Stimulated activated CD8-positive, alpha-beta memory T cell treated with anti-CD3 and anti-CD28 coated beads, Interleukin-7, amount 100 ng/mL, for 1 hour (primary cell): Measurements from ENCODE around the gene SPIB.
A peak's percentile ranks its signal among the peaks of the same experiment; 100 is the strongest.
"Not testable (repeated sequence)": the region's sequence is repeated elsewhere in the genome, so short reads cannot be mapped to it uniquely, and the experiment has no call there.

Experiments
- DNase-seq, 2 donors: peaks; one replicate each; pipeline ENCODE4 v3.0.0-alpha.2; 2020; ENCODE audit warnings: low read depth in 2 of 2

Gene SPIB

GRCh38 chr19:50439130-50439529, 20.4 kb downstream of the SPIB start:
- not testable (repeated sequence) for DNase-seq

- DNase-seq = no peak
These were observed 25.3 kb downstream of the SPIB start for GRCh38 chr19:50444059-50444458.

- DNase-seq = no peak
These were observed 28.3 kb downstream of the SPIB start for GRCh38 chr19:50447053-50447452.

- no peak for DNase-seq
These were observed 29.0 kb downstream of the SPIB start for GRCh38 chr19:50447750-50448149.

GRCh38 chr19:50449236-50449899, 30.6 kb downstream of the SPIB start:
- DNase-seq = no peak

GRCh38 chr19:50450369-50451222, 31.9 kb downstream of the SPIB start:
- DNase-seq = no peak

GRCh38 chr19:50451223-50451534, 32.4 kb downstream of the SPIB start:
- no peak for DNase-seq

- DNase-seq = no peak
These were observed 34.5 kb downstream of the SPIB start for GRCh38 chr19:50453243-50453642.

- no peak for DNase-seq
These were observed 37.3 kb downstream of the SPIB start for GRCh38 chr19:50455992-50456391.

GRCh38 chr19:50457300-50457699, 38.6 kb downstream of the SPIB start:
- DNase-seq = no peak

- no peak for DNase-seq
These were observed 39.8 kb downstream of the SPIB start for GRCh38 chr19:50458396-50459066.

- DNase-seq = no peak
These were observed 40.3 kb downstream of the SPIB start for GRCh38 chr19:50459067-50459456.

GRCh38 chr19:50459638-50460037, 40.9 kb downstream of the SPIB start:
- no peak for DNase-seq

GRCh38 chr19:50460161-50460765, 41.5 kb downstream of the SPIB start:
- DNase-seq = no peak

GRCh38 chr19:50461066-50461875, 42.5 kb downstream of the SPIB start:
- DNase-seq = peak; percentile 13 to 18

GRCh38 chr19:50462970-50463369, 44.2 kb downstream of the SPIB start:
- DNase-seq = no peak

- DNase-seq = no peak
These were observed 45.6 kb downstream of the SPIB start for GRCh38 chr19:50464348-50464747.

GRCh38 chr19:50465000-50465399, 46.3 kb downstream of the SPIB start:
- DNase-seq = no peak

- DNase-seq = no peak
These were observed 47.4 kb downstream of the SPIB start for GRCh38 chr19:50465986-50466705.

- DNase-seq = no peak
These were observed 47.9 kb downstream of the SPIB start for GRCh38 chr19:50466706-50467039.

GRCh38 chr19:50467566-50467965, 48.8 kb downstream of the SPIB start:
- no peak for DNase-seq
